Measurements from ENCODE around the gene PLEKHA4.
A peak's percentile ranks its signal among the peaks of the same experiment; 100 is the strongest.
"Not testable (repeated sequence)": the region's sequence is repeated elsewhere in the genome, so short reads cannot be mapped to it uniquely, and the experiment has no call there.

Gene PLEKHA4

DNA sequence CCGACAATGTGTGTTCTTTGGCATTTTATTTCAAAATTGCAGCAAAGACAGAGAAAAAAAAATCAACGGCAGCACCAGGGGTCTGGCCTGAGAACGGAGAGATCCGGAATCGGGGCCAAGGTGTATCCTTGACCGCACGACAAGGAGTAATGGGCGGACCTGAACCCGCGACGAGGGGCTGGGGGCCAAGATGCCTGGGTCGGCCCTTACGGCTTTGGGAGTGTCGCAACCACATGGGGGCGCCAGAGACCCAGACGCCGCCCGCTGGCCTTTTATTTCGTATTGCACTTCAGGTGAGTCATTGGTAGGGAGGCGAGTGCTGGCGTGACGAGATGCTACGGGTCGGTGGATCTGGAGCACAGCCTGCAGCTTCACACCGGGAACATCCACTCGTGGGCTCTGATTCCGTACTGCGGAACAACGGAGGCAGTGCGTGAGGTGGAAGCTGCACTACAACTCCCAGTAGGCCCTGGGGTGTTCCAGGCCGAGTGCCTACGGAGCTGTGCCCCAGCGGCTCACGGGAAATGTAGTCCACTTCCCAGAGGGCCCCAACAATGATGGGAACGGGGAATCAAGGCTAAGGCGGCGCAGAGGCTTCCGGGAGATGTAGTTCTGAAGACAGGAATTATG is 73.2 kb downstream of the PLEKHA4 start:
- DNase-seq: peak; percentile 92 to 95

DNA sequence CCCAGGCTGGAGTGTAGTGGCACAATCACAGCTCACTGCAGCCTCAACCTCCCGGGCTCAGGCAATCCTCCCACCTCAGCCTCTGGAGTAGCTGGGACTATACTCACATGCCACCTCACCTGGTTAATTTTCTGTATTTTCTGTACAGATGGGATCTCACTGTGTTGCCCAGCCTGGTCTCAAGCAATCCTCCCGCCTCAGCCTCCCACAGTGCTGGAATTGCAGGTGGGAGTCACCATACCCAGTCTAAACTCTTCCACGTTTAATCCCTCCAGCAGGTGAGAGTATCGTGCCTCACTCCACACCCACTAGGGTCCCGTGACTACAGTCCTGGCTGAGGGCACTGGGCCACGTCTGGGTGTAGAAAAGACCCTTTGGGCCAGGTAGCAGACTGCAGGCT is 74.1 kb downstream of the PLEKHA4 start:
- no peak for DNase-seq

DNA sequence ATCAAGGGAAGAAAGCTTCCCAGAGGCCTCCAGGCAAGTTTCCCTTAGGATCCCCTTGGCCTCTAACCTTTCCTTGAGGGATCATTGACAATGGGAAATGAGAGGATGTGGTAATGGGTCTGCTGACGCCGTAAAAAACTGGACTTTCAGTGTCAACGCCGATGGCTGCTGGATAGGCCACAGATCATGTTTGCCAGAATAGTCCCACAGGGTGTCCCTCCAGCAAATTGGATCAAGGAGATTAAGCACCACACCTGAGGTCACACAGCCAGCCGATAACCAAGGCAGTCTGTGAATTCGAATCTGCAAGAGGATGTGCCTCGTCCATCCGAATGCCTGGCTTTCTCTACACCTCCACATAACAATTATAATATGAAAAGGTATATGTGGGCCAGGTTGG is 75.1 kb downstream of the PLEKHA4 start:
- no peak for DNase-seq

DNA sequence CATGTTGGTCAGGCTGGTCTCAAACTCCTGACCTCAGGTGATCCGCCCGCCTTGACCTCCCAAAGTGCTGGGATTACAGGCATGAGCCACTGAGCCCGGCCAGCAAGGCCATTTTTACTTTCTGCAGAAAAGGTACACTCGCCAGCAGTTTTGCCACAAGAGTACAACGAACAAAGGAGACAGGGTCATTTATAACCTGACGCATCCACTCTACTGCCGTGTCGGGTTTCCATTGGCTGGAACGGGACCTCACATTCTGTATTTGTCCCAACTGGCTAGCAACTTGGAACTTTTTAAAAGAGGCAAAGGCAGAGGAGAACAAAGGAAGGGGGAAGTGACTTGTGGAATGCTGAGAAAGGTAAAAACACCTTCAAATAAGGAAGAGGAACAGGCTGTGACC is 81.1 kb downstream of the PLEKHA4 start:
- not testable (repeated sequence) for DNase-seq

Data from hippocampal formation (tissue), 2 donors.